CD14-positive monocyte (primary cell): ENCODE data around the gene TDRD1. TPM values are rescaled to one million over a fixed set of nuclear protein-coding genes. Genes with fewer than 3 reads are reported as not detected.

Experiments
- DNase-seq, 3 donors: peaks; one replicate each; pipeline ENCODE4 v3.0.0-alpha.2; 2011 to 2022
- H2AFZ ChIP-seq: 2 replicates; pipeline ENCODE4 v1.6.0; 2012; ENCODE audit warnings: mild to moderate bottlenecking, low read depth, low read length, inconsistent platforms; ENCODE audit not compliant: insufficient read depth, poor library complexity, severe bottlenecking
- H3K27ac ChIP-seq, 2 donors: 1 replicate in 1 of 2; 2 replicates in 1 of 2; pipeline ENCODE4 v1.5.1; 2012 to 2013; ENCODE audit warnings: low read length in 2 of 2, control low read depth in 1 of 2, inconsistent platforms in 1 of 2, low read depth in 1 of 2, mild to moderate bottlenecking in 1 of 2
- H3K27me3 ChIP-seq, 2 donors: one replicate each; pipeline versions ENCODE4 v1.6.0 to v1.6.1; 2011 to 2013; ENCODE audit warnings: low read length in 2 of 2; ENCODE audit not compliant: control insufficient read depth in 2 of 2, insufficient read depth in 2 of 2
- H3K36me3 ChIP-seq, 2 donors: replicated peaks in 1 of 2; 1 replicate in 1 of 2; 2 replicates in 1 of 2; pipeline versions ENCODE4 v1.5.1 to v1.6.1; 2012 to 2013; ENCODE audit warnings: low read length in 2 of 2, control low read depth in 1 of 2, inconsistent platforms in 1 of 2, mild to moderate bottlenecking in 1 of 2; ENCODE audit not compliant: insufficient read depth in 2 of 2, control insufficient read depth in 1 of 2
- H3K4me1 ChIP-seq, 2 donors: 1 replicate in 1 of 2; 2 replicates in 1 of 2; pipeline versions ENCODE4 v1.5.1 to v1.6.1; 2012 to 2013; ENCODE audit warnings: low read length in 2 of 2, control low read depth in 1 of 2, inconsistent platforms in 1 of 2, mild to moderate bottlenecking in 1 of 2, moderate library complexity in 1 of 2; ENCODE audit not compliant: insufficient read depth in 2 of 2, control insufficient read depth in 1 of 2
- H3K4me2 ChIP-seq: replicated peaks from 2 replicates; pipeline ENCODE3; 2012; ENCODE audit warnings: low read length, moderate library complexity, mild to moderate bottlenecking; ENCODE audit not compliant: poor library complexity, severe bottlenecking; ENCODE audit errors: extremely low read depth
- H3K4me3 ChIP-seq, 3 experiments: fragments of 200-600 bp in 1 of 3; sonication (generic) in 1 of 3; replicated peaks in 1 of 3; 1 replicate in 2 of 3; 2 replicates in 1 of 3; pipeline ENCODE4 v1.5.1; 2011 to 2013; ENCODE audit warnings: low read length in 3 of 3, mild to moderate bottlenecking in 3 of 3, control low read depth in 2 of 3, low read depth in 2 of 3, inconsistent platforms in 1 of 3, moderate library complexity in 1 of 3
- H3K79me2 ChIP-seq: 2 replicates; pipeline ENCODE4 v1.6.0; 2012; ENCODE audit warnings: mild to moderate bottlenecking, control low read depth, inconsistent platforms, low read length, moderate library complexity; ENCODE audit not compliant: insufficient read depth
- H3K9ac ChIP-seq: 2 replicates; pipeline ENCODE4 v1.6.0; 2017; ENCODE audit warnings: low read length, mild to moderate bottlenecking; ENCODE audit not compliant: insufficient read depth, poor library complexity, severe bottlenecking
- H3K9me3 ChIP-seq, 2 donors: replicated peaks in 1 of 2; 1 replicate in 1 of 2; 2 replicates in 1 of 2; pipeline versions ENCODE4 v1.5.1 to v1.6.1; 2012 to 2013; ENCODE audit warnings: low read length in 2 of 2, control low read depth in 1 of 2; ENCODE audit not compliant: control insufficient read depth in 1 of 2, insufficient read depth in 1 of 2
- H4K20me1 ChIP-seq: 2 replicates; pipeline ENCODE4 v1.6.0; 2012; ENCODE audit warnings: mild to moderate bottlenecking, low read length, control low read depth, moderate library complexity; ENCODE audit not compliant: insufficient read depth
- H3K27ac Mint-ChIP-seq, 7 donors: one replicate each; pipeline ENCODE4 v1.8.0; 2020; ENCODE audit warnings: mild to moderate bottlenecking in 7 of 7, mixed read lengths in 7 of 7, moderate library complexity in 6 of 7, inconsistent platforms in 2 of 7
- H3K27me3 Mint-ChIP-seq, 3 donors: one replicate each; pipeline ENCODE4 v1.8.0; 2021 to 2022; ENCODE audit warnings: low read depth in 3 of 3, mild to moderate bottlenecking in 3 of 3, mixed read lengths in 3 of 3, moderate library complexity in 3 of 3, inconsistent platforms in 1 of 3
- H3K36me3 Mint-ChIP-seq, 2 donors: one replicate each; pipeline ENCODE4 v1.8.0; 2020; ENCODE audit warnings: mixed read lengths in 2 of 2, inconsistent platforms in 1 of 2, mild to moderate bottlenecking in 1 of 2
- H3K4me1 Mint-ChIP-seq: one replicate; pipeline ENCODE4 v1.8.0; 2020; ENCODE audit warnings: mild to moderate bottlenecking, mixed read lengths
- H3K4me3 Mint-ChIP-seq, 2 donors: one replicate each; pipeline ENCODE4 v1.8.0; 2020; ENCODE audit warnings: mild to moderate bottlenecking in 2 of 2, mixed read lengths in 2 of 2, moderate library complexity in 1 of 2
- H3K9me3 Mint-ChIP-seq, 7 donors: one replicate each; pipeline ENCODE4 v1.8.0; 2020 to 2022; ENCODE audit warnings: mixed read lengths in 7 of 7, mild to moderate bottlenecking in 6 of 7, moderate library complexity in 6 of 7, inconsistent platforms in 2 of 7
- CTCF ChIP-seq: fragments of 200-600 bp; IDR thresholded peaks from one replicate; pipeline ENCODE4 v1.8.0; 2022; ENCODE audit warnings: antibody characterized with exemption, mild to moderate bottlenecking
- whole genome bisulfite sequencing: methylation state at CpG from one replicate; pipeline ENCODE4 v1.1.5; 2013; ENCODE audit warnings: missing lambda C conversion rate; ENCODE audit not compliant: insufficient coverage; 5-methylcytosine and 5-hydroxymethylcytosine counted together
- intact Hi-C, 2 donors: fragments of 100-400 bp; cut with micrococcal nuclease; formaldehyde crosslinking; loops; one replicate each; pipeline versions ENCODE4 v1.15.0 to v1.15.1; 2023
- polyA plus RNA-seq, 3 donors: library from polyadenylated mRNA; depleted of rRNA in 1 of 3; unstranded in 2 of 3; stranded (reverse) in 1 of 3; fragments of 300-500 nt in 2 of 3; fragments of >200 nt in 1 of 3; fragmentation: Illumina TruSeq in 2 of 3; gene quantifications; 1 replicate in 2 of 3; 2 replicates in 1 of 3; pipeline ENCODE4 v1.2.3, GENCODE V29; 2012 to 2021

TDRD1 gene
- polyA plus RNA-seq, 3 donors: not detected

- H3K4me1 ChIP-seq: peaks cover 14 to 27% of the 10 kb centered on the region in 2 donors
- peak overlapping the region; percentile 95 for H3K9ac ChIP-seq
- H3K36me3 Mint-ChIP-seq: peaks cover 6 to 16% of the 10 kb centered on the region in 2 donors
- no peak for DNase-seq
- H3K4me2 ChIP-seq: peak overlapping the region; percentile 88
- H3K27ac Mint-ChIP-seq: peak overlapping the region; percentile 98 to 99 (median 98)
- peak overlapping the region; percentile 96 to 97 for H3K4me3 Mint-ChIP-seq
- intact Hi-C loops: no loop called here
- peak overlapping the region; percentile 84 to 99 for H3K27ac ChIP-seq
- no peaks in the 10 kb centered on the region for H3K27me3 ChIP-seq
- H3K36me3 ChIP-seq: no peaks in the 10 kb centered on the region
- H4K20me1 ChIP-seq: no peaks in the 10 kb centered on the region
- peaks cover 3 to 5% of the 10 kb centered on the region in 2 donors for H3K9me3 ChIP-seq
- peaks cover 24% of the 10 kb centered on the region for H3K4me1 Mint-ChIP-seq
- H3K9me3 Mint-ChIP-seq: peaks cover 3 to 8% (median 4%) of the 10 kb centered on the region in 7 donors
- peak overlapping the region; percentile 75 to 98 (median 91) for H3K4me3 ChIP-seq
- WGBS: 0% methylated on average over 15 of the region's 23 CpGs
- peaks cover 0 to 6% (median 2%) of the 10 kb centered on the region in 3 donors for H3K27me3 Mint-ChIP-seq
- H2AFZ ChIP-seq: peak overlapping the region; percentile 85
- no peak for TF ChIP-seq CTCF
- H3K79me2 ChIP-seq: peaks cover 53% of the 10 kb centered on the region
Measured at GRCh38 chr10:114173603-114173920, 5.6 kb upstream of the TDRD1 start.

- Mint-ChIP-seq H3K9me3 (peaks cover 0 to 5% (median 3%) of the 10 kb centered on the region in 7 donors), H3K4me1 (peaks cover 24% of the 10 kb centered on the region), H3K27ac (peak within 1 kb of the TSS; percentile 98 to 99 (median 98)), H3K27me3 (peaks cover 0 to 6% (median 2%) of the 10 kb centered on the region in 3 donors), H3K36me3 (peaks cover 6 to 13% of the 10 kb centered on the region in 2 donors), H3K4me3 (peak within 1 kb of the TSS; percentile 96 to 97)
- H3K4me1 ChIP-seq: peaks cover 14 to 27% of the 10 kb centered on the region in 2 donors
- intact Hi-C loops: no loop called here
- H3K9me3 ChIP-seq: peaks cover 0 to 3% of the 10 kb centered on the region in 2 donors
- no peaks in the 10 kb centered on the region for H4K20me1 ChIP-seq
- DNase-seq: peak; percentile 85 to 90 (median 89)
- no peak for TF ChIP-seq CTCF
- H3K79me2 ChIP-seq: peaks cover 48% of the 10 kb centered on the region
- H3K36me3 ChIP-seq: no peaks in the 10 kb centered on the region
- peak within 1 kb of the TSS; percentile 88 for H3K4me2 ChIP-seq
- under 1% methylated on average over 45 of the region's 49 CpGs for WGBS
- H3K27me3 ChIP-seq: no peaks in the 10 kb centered on the region
- peak within 1 kb of the TSS; percentile 84 to 99 for H3K27ac ChIP-seq
- peak within 1 kb of the TSS; percentile 95 for H3K9ac ChIP-seq
- peak within 1 kb of the TSS; percentile 75 to 98 (median 91) for H3K4me3 ChIP-seq
- H2AFZ ChIP-seq: peak within 1 kb of the TSS; percentile 85
Measured at GRCh38 chr10:114173921-114174694, 5.0 kb upstream of the TDRD1 start, which contains the start of gene CCDC186. Gene CCDC186, minus strand, starts transcription at chr10:114174203. Its CDS starts 10,935 bp downstream, at chr10:114163268.
